Smooth muscle cell (in vitro differentiated cells): ENCODE data around the gene RIMKLA. TPM values are rescaled to one million over a fixed set of nuclear protein-coding genes. Genes with fewer than 3 reads are reported as not detected.

Experiments used
- DNase-seq: peaks from one replicate; lab custom pipeline; 2025; ENCODE audit not compliant: unreplicated experiment; lab: John Stamatoyannopoulos, UW
- H2AFZ ChIP-seq: fragments of 200-600 bp; sonication (generic); 2 replicates; pipeline ENCODE4 v1.6.0; 2016; ENCODE audit warnings: antibody characterized with exemption, low read depth, mild to moderate bottlenecking
- H3F3A ChIP-seq: fragments of 200-600 bp; sonication (generic); 2 replicates; pipeline ENCODE4 v1.6.0; 2017; ENCODE audit warnings: antibody characterized with exemption, low read depth
- H3K27ac ChIP-seq: fragments of 200-600 bp; sonication (generic); 2 replicates; pipeline ENCODE4 v1.5.1; 2016; ENCODE audit warnings: low read depth, mild to moderate bottlenecking
- H3K27me3 ChIP-seq: fragments of 200-600 bp; sonication (generic); 2 replicates; pipeline ENCODE4 v1.6.1; 2016; ENCODE audit warnings: low read depth, mild to moderate bottlenecking
- H3K36me3 ChIP-seq: fragments of 200-600 bp; sonication (generic); 2 replicates; pipeline ENCODE4 v1.5.1; 2016; ENCODE audit warnings: low read depth
- H3K4me1 ChIP-seq: fragments of 200-600 bp; sonication (generic); 2 replicates; pipeline ENCODE4 v1.5.1; 2016; ENCODE audit warnings: low read depth
- H3K4me2 ChIP-seq: fragments of 200-600 bp; sonication (generic); 2 replicates; pipeline ENCODE4 v1.6.0; 2016; ENCODE audit warnings: mild to moderate bottlenecking
- H3K4me3 ChIP-seq: fragments of 200-600 bp; sonication (generic); 2 replicates; pipeline ENCODE4 v1.5.1; 2016; ENCODE audit warnings: mild to moderate bottlenecking
- H3K79me2 ChIP-seq: fragments of 200-600 bp; sonication (generic); 2 replicates; pipeline ENCODE4 v1.6.0; 2016; ENCODE audit warnings: low read depth, mild to moderate bottlenecking
- H3K9ac ChIP-seq: fragments of 200-600 bp; sonication (generic); 2 replicates; pipeline ENCODE4 v1.6.0; 2016; ENCODE audit warnings: low read depth
- H3K9me3 ChIP-seq: fragments of 200-600 bp; sonication (generic); replicated peaks from 2 replicates; pipeline ENCODE4 v1.5.1; 2016; ENCODE audit warnings: low read depth
- H4K20me1 ChIP-seq: fragments of 200-600 bp; sonication (generic); 2 replicates; pipeline ENCODE4 v1.6.0; 2016; ENCODE audit warnings: low read depth
- CTCF ChIP-seq: fragments of 200-600 bp; sonication (generic); IDR thresholded peaks from 2 replicates; pipeline ENCODE4 v1.5.1; 2017; ENCODE audit warnings: borderline replicate concordance, mild to moderate bottlenecking, antibody characterized with exemption; ENCODE audit not compliant: insufficient read depth, poor library complexity, severe bottlenecking
- whole genome bisulfite sequencing: methylation state at CpG from one replicate; pipeline ENCODE4 v1.1.7; 2016; ENCODE audit warnings: low lambda C conversion rate; 5-methylcytosine and 5-hydroxymethylcytosine counted together
- polyA plus RNA-seq: library from polyadenylated mRNA; unstranded; fragments of >200 nt; fragmentation: Nextera tagmentation; extraction: Ambion mirVana; gene quantifications from 2 replicates; pipeline ENCODE4 v1.2.1, GENCODE V29; 2016
- total RNA-seq: library from RNA; depleted of rRNA; stranded (reverse); fragments of >200 nt; gene quantifications from 2 replicates; pipeline ENCODE4 v1.2.3, GENCODE V29; 2014

Gene RIMKLA
- total and polyA plus RNA-seq, 2 experiments from 2014 or later, result 0.04 to 0.25 TPM

- no peaks in the 10 kb centered on the region for H3K9me3 ChIP-seq
- H3K79me2 ChIP-seq, result no peaks in the 10 kb centered on the region
- H2AFZ ChIP-seq, result no peak overlapping the region
- WGBS, result 62% methylated on average over 1 of the region's 1 CpG
- H3K4me1 ChIP-seq, result no peaks in the 10 kb centered on the region
- no peak overlapping the region for H3K27ac ChIP-seq
- no peak for DNase-seq
- no peaks in the 10 kb centered on the region for H3K27me3 ChIP-seq
- TF ChIP-seq CTCF, result no peak
- no peaks in the 10 kb centered on the region for H3F3A ChIP-seq
- no peaks in the 10 kb centered on the region for H3K36me3 ChIP-seq
- H4K20me1 ChIP-seq, result no peaks in the 10 kb centered on the region
- H3K4me3 ChIP-seq, result no peak overlapping the region
- H3K4me2 ChIP-seq, result no peak overlapping the region
- no peak overlapping the region for H3K9ac ChIP-seq
Measured at GRCh38 chr1:42369471-42369870, 11.1 kb upstream of the RIMKLA start.

DNA sequence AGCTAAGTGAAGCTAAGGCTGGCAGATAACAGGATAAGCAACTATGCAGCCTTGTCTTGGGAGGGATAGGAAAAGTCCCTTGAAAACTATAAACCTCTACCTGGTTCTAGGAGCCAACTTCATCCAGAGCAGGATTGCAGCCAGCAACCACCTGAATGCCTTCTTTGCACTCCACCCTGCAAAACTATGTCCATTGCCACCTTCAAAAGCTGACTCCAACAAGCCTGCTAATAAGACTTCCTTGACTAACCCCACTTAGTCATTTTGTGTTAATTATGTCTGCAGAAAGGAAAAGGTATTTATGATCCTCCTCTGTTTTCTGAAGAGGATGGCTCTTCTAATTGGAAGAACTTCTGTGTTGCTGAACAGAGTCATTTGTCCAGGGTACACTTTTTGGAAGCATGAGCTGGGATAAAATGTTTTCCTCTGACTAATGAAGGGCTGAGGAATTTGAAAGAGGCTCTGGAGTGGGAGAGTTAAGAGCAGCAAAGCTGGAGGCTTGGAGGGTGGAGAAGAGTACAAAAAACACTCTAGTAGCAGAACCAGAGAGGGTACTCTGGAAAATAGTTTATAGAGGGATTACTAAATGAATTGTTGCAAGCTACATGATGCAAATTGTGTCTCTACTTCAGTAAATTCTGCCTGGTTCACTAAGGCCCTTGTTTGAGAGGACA is 9.6 kb upstream of the RIMKLA start:
- Histone ChIP-seq H3F3A (no peaks in the 10 kb centered on the region), H3K79me2 (no peaks in the 10 kb centered on the region), H3K36me3 (no peaks in the 10 kb centered on the region), H3K27me3 (no peaks in the 10 kb centered on the region), H2AFZ (no peak overlapping the region), H3K27ac (peak overlapping the region; percentile 16), H4K20me1 (no peaks in the 10 kb centered on the region), H3K4me3 (no peak overlapping the region), H3K9me3 (no peaks in the 10 kb centered on the region), H3K9ac (no peak overlapping the region), H3K4me2 (peak overlapping the region; percentile 36), H3K4me1 (no peaks in the 10 kb centered on the region)
- DNase-seq, result no peak
- no peak for TF ChIP-seq CTCF

- Histone ChIP-seq H3K36me3 (no peaks in the 10 kb centered on the region), H3K27me3 (no peaks in the 10 kb centered on the region), H3K4me1 (no peaks in the 10 kb centered on the region), H3K4me3 (no peak overlapping the region), H3K27ac (no peak overlapping the region), H3K4me2 (no peak overlapping the region), H3K9me3 (no peaks in the 10 kb centered on the region), H3F3A (no peaks in the 10 kb centered on the region), H3K79me2 (no peaks in the 10 kb centered on the region), H3K9ac (no peak overlapping the region), H4K20me1 (no peaks in the 10 kb centered on the region), H2AFZ (no peak overlapping the region)
- WGBS, result 91% methylated on average over 2 of the region's 2 CpGs
- no peak for DNase-seq
- TF ChIP-seq CTCF, result no peak
Measured at GRCh38 chr1:42372796-42373195, 7.8 kb upstream of the RIMKLA start.
